ENCODE results near the gene P4HA3.

Gene P4HA3

GRCh38 chr11:74318241-74318932 lies 6.9 kb upstream of the P4HA3 start:
- no peak for DNase-seq (ENCODE audit: low read depth)
- peak; percentile 28 for TF ChIP-seq CTCF (conservative IDR thresholded peaks at IDR 0.05; ENCODE audit: low read length)
- no peak overlapping the region for H3K4me3 ChIP-seq (ENCODE audit: low read length)

GRCh38 chr11:74316772-74317505 lies 5.5 kb upstream of the P4HA3 start:
- H3K4me3 ChIP-seq (ENCODE audit: low read length): no peak overlapping the region
- no peak for TF ChIP-seq CTCF (conservative IDR thresholded peaks at IDR 0.05; ENCODE audit: low read length)
- peak; percentile 50 for DNase-seq (ENCODE audit: low read depth)

- DNase-seq (ENCODE audit: low read depth): peak; percentile 29
- TF ChIP-seq CTCF (conservative IDR thresholded peaks at IDR 0.05; ENCODE audit: low read length): no peak
- H3K4me3 ChIP-seq (ENCODE audit: low read length): no peak overlapping the region
These were observed 886 bp upstream of the P4HA3 start for GRCh38 chr11:74312326-74312725.

- H3K4me3 ChIP-seq (ENCODE audit: low read length): peak overlapping the region; percentile 67
- no peak for DNase-seq (ENCODE audit: low read depth)
- no peak for TF ChIP-seq CTCF (conservative IDR thresholded peaks at IDR 0.05; ENCODE audit: low read length)
These were observed 583 bp downstream of the P4HA3 start for GRCh38 chr11:74310857-74311256.

GRCh38 chr11:74307434-74307833 lies 4.0 kb downstream of the P4HA3 start:
- TF ChIP-seq CTCF (conservative IDR thresholded peaks at IDR 0.05; ENCODE audit: low read length): no peak
- H3K4me3 ChIP-seq (ENCODE audit: low read length): no peak overlapping the region

GRCh38 chr11:74306435-74307175 lies 4.8 kb downstream of the P4HA3 start:
- no peak for DNase-seq (ENCODE audit: low read depth)
- no peak overlapping the region for H3K4me3 ChIP-seq (ENCODE audit: low read length)
- TF ChIP-seq CTCF (conservative IDR thresholded peaks at IDR 0.05; ENCODE audit: low read length): no peak

More at GRCh38 chr11:74307434-74307833, 4.0 kb downstream of the P4HA3 start:
- DNase-seq (ENCODE audit: low read depth): no peak

Measured in AG10803 (cell line).